Activated naive CD8-positive, alpha-beta T cell treated with anti-CD3 and anti-CD28 coated beads for 36 hours (primary cell): ENCODE results near the gene MTERF4. TPM values are rescaled to one million over a fixed set of nuclear protein-coding genes. Genes with fewer than 3 reads are reported as not detected.

Experiments used
- DNase-seq: peaks from one replicate; pipeline ENCODE4 v3.0.0; 2021
- H3K27ac Mint-ChIP-seq: one replicate; pipeline ENCODE4 v1.8.0; 2022; ENCODE audit warnings: mild to moderate bottlenecking, moderate library complexity, mixed read lengths
- H3K27me3 Mint-ChIP-seq: one replicate; pipeline ENCODE4 v1.8.0; 2022; ENCODE audit warnings: mild to moderate bottlenecking, mixed read lengths
- H3K36me3 Mint-ChIP-seq: one replicate; pipeline ENCODE4 v1.8.0; 2021; ENCODE audit warnings: mild to moderate bottlenecking, mixed read lengths
- H3K4me1 Mint-ChIP-seq: one replicate; pipeline ENCODE4 v1.8.0; 2021; ENCODE audit warnings: mixed read lengths
- H3K4me3 Mint-ChIP-seq: one replicate; pipeline ENCODE4 v1.8.0; 2022; ENCODE audit warnings: mild to moderate bottlenecking, moderate library complexity, mixed read lengths
- H3K9me3 Mint-ChIP-seq: one replicate; pipeline ENCODE4 v1.8.0; 2022; ENCODE audit warnings: mixed read lengths
- total RNA-seq, 2 experiments: library from RNA; stranded (reverse); gene quantifications; one replicate each; pipeline ENCODE4 v1.2.3, GENCODE V29; 2021

MTERF4 gene
- total RNA-seq, 2 experiments from 2014 or later: 34.5 to 35.6 TPM

GRCh38 chr2:241092677-241093076 is 9.4 kb downstream of the MTERF4 start:
- peaks cover 57% of the 10 kb centered on the region for H3K36me3 Mint-ChIP-seq
- no peak for DNase-seq
- no peaks in the 10 kb centered on the region for H3K27me3 Mint-ChIP-seq
- H3K9me3 Mint-ChIP-seq: peaks cover 8% of the 10 kb centered on the region
- H3K4me1 Mint-ChIP-seq: peaks cover 56% of the 10 kb centered on the region
- H3K27ac Mint-ChIP-seq: no peak overlapping the region
- no peak overlapping the region for H3K4me3 Mint-ChIP-seq

- Mint-ChIP-seq H3K9me3 (peaks cover 5% of the 10 kb centered on the region), H3K36me3 (peaks cover 50% of the 10 kb centered on the region), H3K27me3 (no peaks in the 10 kb centered on the region), H3K4me3 (no peak overlapping the region), H3K27ac (peak overlapping the region; percentile 10), H3K4me1 (peaks cover 48% of the 10 kb centered on the region)
- DNase-seq: no peak
Measured at GRCh38 chr2:241091734-241092445, 10.2 kb downstream of the MTERF4 start.

GRCh38 chr2:241091201-241091600 is 10.9 kb downstream of the MTERF4 start:
- Mint-ChIP-seq H3K4me3 (no peak overlapping the region), H3K27me3 (no peaks in the 10 kb centered on the region), H3K36me3 (peaks cover 50% of the 10 kb centered on the region), H3K4me1 (peaks cover 43% of the 10 kb centered on the region), H3K9me3 (peaks cover 8% of the 10 kb centered on the region), H3K27ac (peak overlapping the region; percentile 18)
- DNase-seq: no peak

- H3K4me1 Mint-ChIP-seq: peaks cover 26% of the 10 kb centered on the region
- no peaks in the 10 kb centered on the region for H3K27me3 Mint-ChIP-seq
- H3K9me3 Mint-ChIP-seq: peaks cover 11% of the 10 kb centered on the region
- H3K36me3 Mint-ChIP-seq: peaks cover 48% of the 10 kb centered on the region
- H3K27ac Mint-ChIP-seq: peak overlapping the region; percentile 75
- no peak for DNase-seq
- H3K4me3 Mint-ChIP-seq: no peak overlapping the region
Measured at GRCh38 chr2:241088791-241089732, 13.0 kb downstream of the MTERF4 start.

GRCh38 chr2:241088376-241088775 is 13.7 kb downstream of the MTERF4 start:
- Mint-ChIP-seq H3K36me3 (peaks cover 48% of the 10 kb centered on the region), H3K27ac (peak overlapping the region; percentile 75), H3K4me1 (peaks cover 21% of the 10 kb centered on the region), H3K27me3 (no peaks in the 10 kb centered on the region), H3K4me3 (no peak overlapping the region), H3K9me3 (peaks cover 11% of the 10 kb centered on the region)
- DNase-seq: no peak

GRCh38 chr2:241087420-241088268 is 14.4 kb downstream of the MTERF4 start:
- H3K36me3 Mint-ChIP-seq: peaks cover 48% of the 10 kb centered on the region

GRCh38 chr2:241084856-241085444 is 17.1 kb downstream of the MTERF4 start:
- Mint-ChIP-seq H3K27me3 (no peaks in the 10 kb centered on the region), H3K4me3 (no peak overlapping the region), H3K4me1 (peaks cover 16% of the 10 kb centered on the region), H3K9me3 (peaks cover 11% of the 10 kb centered on the region), H3K36me3 (peaks cover 42% of the 10 kb centered on the region), H3K27ac (no peak overlapping the region)
- no peak for DNase-seq

More at GRCh38 chr2:241087420-241088268, 14.4 kb downstream of the MTERF4 start:
- Mint-ChIP-seq H3K4me1 (peaks cover 21% of the 10 kb centered on the region), H3K9me3 (peaks cover 11% of the 10 kb centered on the region), H3K4me3 (no peak overlapping the region), H3K27me3 (no peaks in the 10 kb centered on the region), H3K27ac (no peak overlapping the region)
- no peak for DNase-seq

- no peak for DNase-seq
- H3K27me3 Mint-ChIP-seq: no peaks in the 10 kb centered on the region
- peaks cover 28% of the 10 kb centered on the region for H3K36me3 Mint-ChIP-seq
- H3K9me3 Mint-ChIP-seq: peaks cover 11% of the 10 kb centered on the region
- H3K4me1 Mint-ChIP-seq: peaks cover 4% of the 10 kb centered on the region
- no peak overlapping the region for H3K4me3 Mint-ChIP-seq
- peak overlapping the region; percentile 31 for H3K27ac Mint-ChIP-seq
Measured at GRCh38 chr2:241083091-241083415, 19.0 kb downstream of the MTERF4 start.

- Mint-ChIP-seq H3K27ac (peak overlapping the region; percentile 31), H3K36me3 (peaks cover 23% of the 10 kb centered on the region), H3K9me3 (peaks cover 11% of the 10 kb centered on the region), H3K4me1 (peaks cover 4% of the 10 kb centered on the region), H3K4me3 (no peak overlapping the region), H3K27me3 (no peaks in the 10 kb centered on the region)
- no peak for DNase-seq
Measured at GRCh38 chr2:241082341-241083090, 19.6 kb downstream of the MTERF4 start.

- DNase-seq: no peak
- H3K27ac Mint-ChIP-seq: peak overlapping the region; percentile 18
- H3K27me3 Mint-ChIP-seq: no peaks in the 10 kb centered on the region
- H3K36me3 Mint-ChIP-seq: peaks cover 22% of the 10 kb centered on the region
- H3K9me3 Mint-ChIP-seq: peaks cover 11% of the 10 kb centered on the region
- H3K4me1 Mint-ChIP-seq: peaks cover 4% of the 10 kb centered on the region
- H3K4me3 Mint-ChIP-seq: no peak overlapping the region
Measured at GRCh38 chr2:241081643-241082340, 20.3 kb downstream of the MTERF4 start.

- Mint-ChIP-seq H3K27ac (peak overlapping the region; percentile 18), H3K27me3 (no peaks in the 10 kb centered on the region), H3K4me1 (peaks cover 4% of the 10 kb centered on the region), H3K36me3 (peaks cover 16% of the 10 kb centered on the region), H3K9me3 (peaks cover 8% of the 10 kb centered on the region), H3K4me3 (no peak overlapping the region)
- no peak for DNase-seq
Measured at GRCh38 chr2:241081190-241081642, 20.9 kb downstream of the MTERF4 start.

- Mint-ChIP-seq H3K4me1 (peaks cover 4% of the 10 kb centered on the region), H3K4me3 (no peak overlapping the region), H3K27me3 (no peaks in the 10 kb centered on the region), H3K9me3 (peaks cover 6% of the 10 kb centered on the region), H3K36me3 (peaks cover 12% of the 10 kb centered on the region), H3K27ac (peak overlapping the region; percentile 44)
- no peak for DNase-seq
Measured at GRCh38 chr2:241080405-241081189, 21.5 kb downstream of the MTERF4 start.
